GM18951 (cell line): Measurements from ENCODE around the gene HAAO.
"Not testable (repeated sequence)": the region's sequence is repeated elsewhere in the genome, so short reads cannot be mapped to it uniquely, and the experiment has no call there.

Experiments used
- POLR2A ChIP-seq: IDR thresholded peaks from 4 replicates; pipeline ENCODE4 v1.6.1; 2011; ENCODE audit warnings: mild to moderate bottlenecking; ENCODE audit not compliant: insufficient read length, insufficient read depth; ENCODE audit errors: extremely low read depth
- in situ Hi-C: fragments of 300-500 bp; cut with MboI; formaldehyde crosslinking; loops from one replicate; pipeline ENCODE4 v1.12.0; 2022; ENCODE audit warnings: low sequenced_read_pairs, mixed read lengths, inconsistent platforms; ENCODE audit not compliant: unreplicated experiment

The HAAO gene

DNA sequence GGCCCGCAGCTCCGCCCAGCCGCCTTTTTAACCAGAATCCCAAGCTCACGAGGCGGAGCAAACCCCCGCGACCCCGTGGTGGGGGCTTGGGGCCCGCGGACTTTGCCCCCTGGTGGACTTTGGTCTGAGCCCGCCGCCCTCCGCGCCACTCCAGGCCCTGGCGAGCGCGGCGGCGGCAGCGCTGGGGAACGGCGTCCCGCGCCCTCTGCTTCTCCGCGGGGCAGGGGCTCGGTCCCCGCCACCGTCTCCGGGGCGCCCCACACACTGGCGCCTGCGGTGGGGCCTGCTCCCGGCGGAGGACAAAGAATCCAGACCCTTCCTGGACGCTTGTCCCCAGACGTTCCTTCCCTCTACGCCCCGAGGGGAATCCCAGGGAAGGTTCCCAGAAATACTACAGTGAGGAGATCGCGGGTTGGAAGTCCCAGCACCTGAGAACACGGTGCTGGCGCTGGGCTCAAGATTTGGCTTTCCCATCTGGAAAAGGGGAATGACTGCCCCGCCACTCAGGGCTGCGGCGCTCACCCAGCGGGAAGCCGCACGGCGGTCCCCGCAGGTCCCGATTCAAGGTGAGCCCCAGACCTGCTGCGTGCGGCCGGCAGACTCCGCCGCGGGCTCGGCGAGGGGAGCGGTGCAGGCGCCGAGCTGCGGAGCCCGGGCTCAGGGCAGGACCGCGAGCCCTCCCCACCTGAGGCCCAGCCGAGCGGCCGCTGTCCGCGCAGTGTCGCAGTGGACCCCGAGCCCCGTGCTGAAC is at the start of gene HAAO:
Gene HAAO, minus strand, starts transcription at position 1 of the 751 bp plus-strand sequence. CDS start 47 bp downstream, outside the sequence.
- TF ChIP-seq POLR2A, result peak; percentile 75

DNA sequence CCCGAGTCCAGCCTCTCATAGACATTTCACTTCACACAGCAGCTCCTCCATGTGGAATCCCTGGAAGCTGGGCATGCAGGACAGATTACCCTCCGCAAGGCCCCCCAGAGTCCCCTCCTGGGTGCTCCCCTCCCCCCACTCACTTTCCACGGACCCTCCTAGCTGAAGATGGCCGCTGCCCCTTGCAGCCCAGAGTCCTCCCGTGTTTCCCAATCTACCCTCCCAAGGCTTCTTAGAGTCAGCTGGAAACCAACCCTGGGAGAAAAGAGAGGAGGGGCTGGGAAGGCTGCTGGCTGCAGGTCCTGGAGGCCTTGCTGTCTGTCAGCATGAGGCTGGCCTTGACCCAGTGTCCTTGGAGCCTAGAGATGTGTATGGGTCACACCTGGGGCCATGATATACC is 49.0 kb upstream of the HAAO start:
- TF ChIP-seq POLR2A, result no peak
- in situ Hi-C loops, result no loop called here

More for the DNA sequence above, at the start of gene HAAO:
- in situ Hi-C loops, result no loop called here

DNA sequence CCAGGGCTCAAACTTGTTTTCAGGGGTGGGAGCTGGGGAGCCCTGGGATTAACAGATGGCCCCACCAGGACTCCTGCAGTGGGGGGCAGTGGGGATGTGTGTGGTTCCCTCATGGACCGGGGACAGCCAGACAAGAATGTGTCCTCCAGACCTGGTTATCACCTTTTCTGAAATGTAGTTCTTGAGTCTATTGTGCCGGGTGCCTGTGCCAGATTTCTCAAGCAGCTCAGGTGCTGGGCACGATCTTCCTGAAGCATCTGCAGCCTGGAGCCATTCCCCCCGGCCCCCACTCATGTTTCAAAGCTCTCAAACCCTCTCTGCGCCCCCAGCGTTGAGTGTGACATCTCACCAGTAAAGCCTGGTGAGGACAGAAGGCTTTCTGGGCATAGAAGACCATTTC is 48.4 kb upstream of the HAAO start:
- TF ChIP-seq POLR2A, result no peak
- in situ Hi-C loops, result no loop called here

DNA sequence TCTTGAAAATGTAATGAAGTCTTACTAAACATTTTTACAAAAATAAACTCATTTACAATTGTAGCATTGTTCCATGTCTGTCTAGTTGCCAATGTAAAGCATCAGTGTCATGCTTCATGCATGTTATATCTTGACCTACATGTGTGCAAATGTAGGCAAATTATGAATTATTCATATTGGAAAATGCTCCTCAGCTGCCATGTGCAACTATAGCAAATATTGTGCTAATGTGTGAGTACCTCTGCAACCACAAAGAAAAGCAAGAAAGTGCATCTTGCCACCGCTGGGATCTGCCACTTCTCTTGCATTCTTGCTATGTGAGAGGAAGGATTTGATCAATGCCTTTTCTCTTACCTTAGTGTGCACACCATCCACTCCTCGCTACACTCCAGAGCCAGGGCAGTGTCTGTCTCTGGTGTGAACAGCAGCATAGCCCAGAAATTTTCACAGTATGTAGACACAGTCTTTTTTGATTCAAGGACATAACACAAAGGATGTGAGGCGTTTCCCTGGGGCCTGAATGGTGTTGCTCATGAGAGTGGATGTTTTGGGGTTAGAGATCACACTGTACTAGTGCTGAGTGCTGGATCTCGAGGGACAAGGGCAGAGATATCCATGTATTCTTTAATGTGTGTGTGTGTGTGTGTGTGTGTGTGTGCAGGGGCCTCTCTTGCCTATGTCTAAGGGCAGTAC is 47.6 kb upstream of the HAAO start:
- no peak for TF ChIP-seq POLR2A
- in situ Hi-C loops, result no loop called here

DNA sequence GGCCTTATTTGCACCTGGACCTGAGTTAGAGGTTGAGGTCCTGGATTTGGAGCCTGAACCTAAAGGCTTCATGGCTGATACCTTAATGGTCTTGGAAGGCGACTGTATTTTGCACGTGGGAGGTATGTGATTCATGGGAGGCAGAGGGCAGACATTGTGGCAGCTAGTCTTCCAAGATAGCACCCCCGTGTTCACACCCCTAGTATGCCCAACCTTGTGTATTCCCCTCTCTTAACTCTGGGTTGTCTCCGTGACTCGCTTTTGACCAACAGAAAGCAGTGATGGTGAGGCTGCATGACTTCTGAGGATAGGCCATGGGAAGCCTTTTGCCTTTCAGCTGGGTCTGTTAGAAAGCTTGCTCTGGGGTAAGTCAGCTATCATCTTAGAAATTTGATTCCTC is 45.8 kb upstream of the HAAO start:
- TF ChIP-seq POLR2A, result no peak
- in situ Hi-C loops, result no loop called here

DNA sequence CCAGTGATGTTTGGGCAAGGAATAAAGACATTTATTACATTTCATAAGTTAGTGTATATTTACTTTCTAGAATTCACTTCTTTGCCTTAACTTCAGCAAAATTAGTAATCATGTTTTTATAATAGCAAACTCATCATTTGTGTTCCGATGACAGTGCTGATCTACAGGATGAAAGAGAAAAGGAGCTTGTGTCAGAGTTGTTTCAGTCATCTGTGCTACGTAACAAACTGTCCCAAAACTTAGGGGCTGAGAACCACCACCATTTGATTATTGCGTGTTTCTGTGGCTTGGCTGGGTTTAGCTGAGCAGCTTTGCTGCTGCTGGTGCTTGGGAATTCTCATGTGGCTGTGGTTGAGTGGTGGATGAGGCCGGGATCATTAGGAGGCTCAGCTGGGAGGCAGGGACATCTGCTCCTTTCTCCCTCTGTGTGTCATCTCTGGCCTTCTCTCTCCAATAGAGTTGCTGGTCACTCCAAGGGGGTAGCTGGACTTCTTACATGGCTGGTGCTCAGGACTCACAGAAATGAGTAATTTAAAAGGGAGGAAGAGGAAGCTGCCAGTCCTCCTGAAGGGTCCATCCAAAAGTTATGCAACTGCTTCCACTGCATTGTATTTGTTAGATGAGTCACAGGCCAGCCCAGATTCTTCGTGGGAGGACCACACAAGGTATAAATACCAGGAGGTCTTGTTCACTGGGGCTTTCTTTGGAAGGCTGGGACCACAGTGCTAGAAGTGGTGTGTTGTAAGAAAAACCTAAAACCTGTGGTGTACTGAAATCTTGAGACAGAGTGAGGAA is 43.4 kb upstream of the HAAO start:
- in situ Hi-C loops, result no loop called here
- TF ChIP-seq POLR2A, result no peak

DNA sequence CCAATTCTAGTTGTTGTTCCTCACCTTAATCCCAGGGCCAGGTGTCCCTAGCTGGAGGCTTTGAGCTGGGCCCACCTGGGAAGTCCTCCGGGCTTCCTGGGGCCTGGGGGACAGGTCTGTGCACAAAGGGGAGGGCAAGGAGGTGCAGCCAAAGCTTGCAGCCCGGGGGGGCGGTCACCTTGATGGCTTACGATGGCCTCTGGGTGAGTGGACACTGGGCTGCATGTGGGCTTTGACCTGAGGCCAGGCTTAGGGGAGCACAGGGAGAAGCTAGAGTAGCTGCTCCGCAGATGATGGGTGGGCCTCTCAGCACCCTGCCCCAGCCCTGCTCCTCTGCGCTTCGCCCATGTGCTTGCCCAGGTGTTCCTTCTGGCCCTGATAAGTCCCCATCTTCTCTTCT is 41.8 kb upstream of the HAAO start:
- TF ChIP-seq POLR2A, result no peak
- in situ Hi-C loops, result no loop called here

DNA sequence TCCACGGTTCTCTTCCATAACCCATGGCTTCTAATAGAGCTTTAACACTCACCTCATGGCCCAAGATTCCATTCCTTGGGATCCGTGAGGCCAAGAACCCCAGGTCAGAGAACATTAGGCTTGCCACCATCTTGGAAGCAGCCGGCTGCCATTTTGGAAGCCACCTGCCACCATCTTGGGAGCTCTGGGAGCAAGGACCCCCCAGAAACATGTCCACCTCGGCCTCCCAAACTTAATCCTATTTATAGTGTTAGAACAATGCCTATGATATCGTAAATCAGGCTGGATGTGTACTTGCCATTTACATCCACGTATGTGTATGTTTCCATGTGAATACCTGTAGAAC is 39.9 kb upstream of the HAAO start:
- in situ Hi-C loops, result no loop called here
- no peak for TF ChIP-seq POLR2A

DNA sequence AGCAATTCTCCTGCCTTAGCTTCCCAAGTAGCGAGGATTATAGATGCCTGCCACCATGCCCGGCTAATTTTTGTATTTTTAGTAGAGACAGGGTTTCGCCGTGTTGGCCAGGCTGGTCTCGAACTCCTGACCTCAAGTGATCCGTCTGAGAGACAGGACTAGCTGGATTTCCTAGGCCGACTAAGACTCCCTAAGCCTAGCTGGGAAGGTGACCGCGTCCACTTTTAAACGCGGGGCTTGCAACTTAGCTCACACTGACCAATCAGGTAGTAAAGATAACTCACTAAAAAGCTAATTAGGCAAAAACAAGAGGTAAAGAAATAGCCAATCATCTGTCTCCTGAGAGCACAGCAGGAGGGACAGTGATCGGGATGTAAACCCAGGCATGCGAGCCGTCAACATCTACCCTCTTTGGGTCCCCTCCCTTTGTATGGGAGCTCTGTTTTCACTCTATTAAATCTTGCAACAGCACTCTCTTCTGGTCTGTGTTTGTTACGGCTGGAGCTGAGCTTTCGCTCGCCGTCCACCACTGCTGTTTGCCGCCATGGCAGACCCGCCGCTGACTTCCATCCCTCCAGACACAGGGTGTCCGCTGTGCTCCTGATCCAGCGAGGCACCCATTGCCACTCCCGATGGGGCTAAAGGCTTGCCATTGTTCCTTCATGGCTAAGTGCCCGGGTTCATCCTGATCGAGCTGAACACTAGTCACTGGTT is 39.3 kb upstream of the HAAO start:
- in situ Hi-C loops, result not testable (repeated sequence)

DNA sequence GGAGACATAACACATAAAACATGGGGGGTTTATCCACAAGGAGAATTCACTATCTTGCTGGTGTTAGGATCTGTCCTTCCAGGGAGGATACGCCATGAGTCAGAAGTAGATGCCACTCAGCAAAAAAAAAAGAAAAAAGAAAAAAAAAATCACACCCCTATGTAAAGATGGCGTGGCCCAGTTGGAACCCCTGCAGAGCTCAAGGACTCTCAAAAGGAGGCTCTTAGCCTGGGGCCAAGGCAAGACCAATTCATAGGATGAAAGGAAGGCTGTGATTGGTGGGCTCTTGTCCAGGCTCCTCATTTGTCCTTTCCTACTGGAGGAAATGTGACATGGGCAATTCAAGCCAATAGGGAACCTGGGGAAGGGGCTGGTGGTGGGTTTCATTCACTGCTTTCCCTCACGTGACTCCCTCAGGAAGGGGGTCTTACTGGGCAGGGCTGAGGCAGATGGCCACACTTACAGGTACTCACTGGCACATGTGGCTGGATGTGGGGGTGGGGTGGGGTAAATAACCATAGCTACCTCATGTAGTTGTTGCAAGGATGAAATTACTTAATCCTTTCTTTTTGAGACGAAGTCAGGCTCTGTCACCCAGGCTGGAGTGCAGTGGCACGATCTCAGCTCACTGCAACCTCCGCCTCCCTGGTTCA is 38.7 kb upstream of the HAAO start:
- no peak for TF ChIP-seq POLR2A
- in situ Hi-C loops, result no loop called here

DNA sequence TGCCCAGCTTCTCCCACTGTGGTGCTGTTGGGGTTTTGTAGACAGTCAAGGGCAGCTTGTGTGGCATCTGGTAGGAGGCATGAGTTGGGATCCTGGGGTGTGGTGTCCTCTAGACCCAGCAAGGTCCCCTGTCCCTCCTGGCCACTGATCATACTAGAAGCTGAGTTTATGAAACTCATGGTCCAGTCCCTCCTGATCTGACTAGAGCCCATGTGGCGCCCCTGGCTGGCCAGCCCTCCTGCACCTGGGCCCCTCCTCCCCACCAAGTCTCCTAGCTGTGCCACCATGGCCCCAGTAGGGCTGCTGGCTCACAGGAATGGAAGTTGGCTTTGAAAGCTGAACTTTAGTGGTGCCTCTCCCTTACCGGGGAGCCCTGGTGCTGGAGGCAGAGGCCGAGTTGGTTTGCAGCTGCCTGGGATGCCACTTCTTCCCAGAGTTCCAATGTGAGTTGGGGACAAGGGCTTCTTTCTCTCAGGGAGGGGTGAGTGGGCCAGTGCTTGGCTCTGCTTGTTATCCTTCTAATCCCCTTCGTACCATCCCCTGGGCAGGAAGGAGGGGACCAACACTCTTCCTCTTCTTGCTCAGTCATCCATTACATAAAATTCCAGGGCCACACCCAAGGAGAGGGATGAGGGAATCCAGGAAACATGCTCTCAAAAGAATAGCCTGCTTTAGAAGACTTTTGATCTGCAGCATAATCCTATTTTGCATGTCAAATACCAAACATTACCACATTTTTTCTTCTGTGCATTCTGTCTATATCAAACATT is 37.5 kb upstream of the HAAO start:
- in situ Hi-C loops, result no loop called here
- no peak for TF ChIP-seq POLR2A
